HEK293 (cell line): Measurements from ENCODE around the gene HMX2.

Experiments used
- CTCF ChIP-seq: fragments of 450-650 bp; formaldehyde crosslinking; IDR thresholded peaks from 2 replicates; pipeline ENCODE4 v1.5.1; 2016; ENCODE audit warnings: missing biosample characterization, missing genetic modification characterization
- ZNF48 ChIP-seq: fragments of 450-650 bp; formaldehyde crosslinking; IDR thresholded peaks from 2 replicates; pipeline ENCODE4 v1.5.1; 2016; ENCODE audit warnings: missing biosample characterization, missing genetic modification characterization

GRCh38 chr10:123157210-123157609 lies 9.3 kb downstream of the HMX2 start:
- no peak for TF ChIP-seq CTCF (tag by site-specific recombination)
- TF ChIP-seq ZNF48: no peak
